Upper lobe of right lung (tissue), 1 donor: Measurements from ENCODE around the gene PLS1. TPM values are rescaled to one million over a fixed set of nuclear protein-coding genes. Genes with fewer than 3 reads are reported as not detected.
"Not testable (repeated sequence)": the region's sequence is repeated elsewhere in the genome, so short reads cannot be mapped to it uniquely, and the experiment has no call there.

Source experiments
- ATAC-seq: fragments of 200-7000 bp; cut with Tn5 transposase; one replicate; pipeline ENCODE4 v1.9.1; 2020; ENCODE audit warnings: mild to moderate bottlenecking, moderate library complexity
- DNase-seq: peaks from one replicate; pipeline ENCODE4 v3.0.0-alpha.2; 2020
- H3K27ac ChIP-seq: fragments of 200-600 bp; one replicate; pipeline ENCODE4 v1.8.0; 2022
- H3K27me3 ChIP-seq: fragments of 200-600 bp; one replicate; pipeline ENCODE4 v1.8.0; 2022; ENCODE audit warnings: mild to moderate bottlenecking
- H3K36me3 ChIP-seq: fragments of 200-600 bp; one replicate; pipeline ENCODE4 v1.8.0; 2022
- H3K4me1 ChIP-seq: fragments of 200-600 bp; one replicate; pipeline ENCODE4 v1.8.0; 2022
- H3K4me3 ChIP-seq: fragments of 200-600 bp; one replicate; pipeline ENCODE4 v1.8.0; 2022; ENCODE audit warnings: mild to moderate bottlenecking
- H3K9me3 ChIP-seq: fragments of 200-600 bp; one replicate; pipeline ENCODE4 v1.8.0; 2022
- intact Hi-C: fragments of 100-400 bp; cut with DNase I; formaldehyde crosslinking; loops from one replicate; pipeline ENCODE4 v1.11.0; 2022
- total RNA-seq: library from RNA; stranded (reverse); fragmentation: NEBNext Ultra II Directional; extraction: Animal tissue kit (Norgen Biotek cat#: 25700); gene quantifications from one replicate; pipeline ENCODE4 v1.2.1, GENCODE V29; 2021
- TF ChIP-seq, protein P1 (sequence below): fragments of 200-600 bp; IDR thresholded peaks from one replicate; pipeline ENCODE4 v1.8.0; 2022; ENCODE audit warnings: antibody characterized with exemption
- donor health status: DM: no; HTN: yes; CAD: no; lungs with severe emphysema.

The PLS1 gene
- total RNA-seq, 1 donor from 2014 or later: 26.0 TPM

GRCh38 chr3:142588703-142589102 is 7.5 kb upstream of the PLS1 start:
- H3K27me3 ChIP-seq: peaks cover 6% of the 10 kb centered on the region
- TF ChIP-seq, protein P1, sequence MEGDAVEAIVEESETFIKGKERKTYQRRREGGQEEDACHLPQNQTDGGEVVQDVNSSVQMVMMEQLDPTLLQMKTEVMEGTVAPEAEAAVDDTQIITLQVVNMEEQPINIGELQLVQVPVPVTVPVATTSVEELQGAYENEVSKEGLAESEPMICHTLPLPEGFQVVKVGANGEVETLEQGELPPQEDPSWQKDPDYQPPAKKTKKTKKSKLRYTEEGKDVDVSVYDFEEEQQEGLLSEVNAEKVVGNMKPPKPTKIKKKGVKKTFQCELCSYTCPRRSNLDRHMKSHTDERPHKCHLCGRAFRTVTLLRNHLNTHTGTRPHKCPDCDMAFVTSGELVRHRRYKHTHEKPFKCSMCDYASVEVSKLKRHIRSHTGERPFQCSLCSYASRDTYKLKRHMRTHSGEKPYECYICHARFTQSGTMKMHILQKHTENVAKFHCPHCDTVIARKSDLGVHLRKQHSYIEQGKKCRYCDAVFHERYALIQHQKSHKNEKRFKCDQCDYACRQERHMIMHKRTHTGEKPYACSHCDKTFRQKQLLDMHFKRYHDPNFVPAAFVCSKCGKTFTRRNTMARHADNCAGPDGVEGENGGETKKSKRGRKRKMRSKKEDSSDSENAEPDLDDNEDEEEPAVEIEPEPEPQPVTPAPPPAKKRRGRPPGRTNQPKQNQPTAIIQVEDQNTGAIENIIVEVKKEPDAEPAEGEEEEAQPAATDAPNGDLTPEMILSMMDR: no peak
- H3K36me3 ChIP-seq: no peaks in the 10 kb centered on the region
- H3K9me3 ChIP-seq: no peaks in the 10 kb centered on the region
- no peak for DNase-seq
- intact Hi-C loops: loop anchor here (10.0 kb wide), 1 partner anchor 396 kb away; no protein-coding TSS in a partner anchor
- ATAC-seq: no peak
- H3K4me3 ChIP-seq: no peak overlapping the region
- no peaks in the 10 kb centered on the region for H3K4me1 ChIP-seq
- H3K27ac ChIP-seq: no peak overlapping the region

DNA sequence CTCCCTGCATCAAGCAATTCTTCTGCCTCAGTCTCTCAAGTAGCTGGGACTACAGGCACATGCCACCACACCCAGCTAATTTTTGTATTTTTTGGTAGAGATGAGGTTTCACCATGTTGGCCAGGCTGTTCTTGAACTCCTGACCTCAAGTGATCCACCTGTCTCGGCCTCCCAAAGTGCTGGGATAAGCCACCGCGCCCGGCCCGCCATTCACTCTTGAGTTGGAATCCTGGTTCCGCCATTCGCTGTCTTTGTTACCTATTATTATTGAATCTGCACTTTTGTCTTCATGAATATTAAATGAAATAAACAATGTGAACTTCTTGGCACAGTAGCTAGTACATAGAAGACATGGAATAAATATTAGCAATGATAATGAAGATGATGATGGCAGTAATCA is 3.9 kb upstream of the PLS1 start:
- intact Hi-C loops: not testable (repeated sequence)

GRCh38 chr3:142595141-142595540 is 1.1 kb upstream of the PLS1 start:
- no peak for ATAC-seq
- intact Hi-C loops: no loop called here
- H3K27ac ChIP-seq: peak overlapping the region; percentile 79

More for the DNA sequence above, 3.9 kb upstream of the PLS1 start:
- not testable (repeated sequence) for DNase-seq, H3K27me3 ChIP-seq, H3K4me1 ChIP-seq, ATAC-seq, H3K27ac ChIP-seq, H3K36me3 ChIP-seq, H3K4me3 ChIP-seq, H3K9me3 ChIP-seq

GRCh38 chr3:142595581-142595950 is 627 bp upstream of the PLS1 start:
- intact Hi-C loops: no loop called here
- Histone ChIP-seq H3K4me1 (no peaks in the 10 kb centered on the region), H3K9me3 (no peaks in the 10 kb centered on the region), H3K4me3 (peak overlapping the region; percentile 69), H3K27ac (peak overlapping the region; percentile 79), H3K27me3 (no peaks in the 10 kb centered on the region), H3K36me3 (no peaks in the 10 kb centered on the region)
- ATAC-seq (peak; percentile 72), DNase-seq (no peak)
- TF ChIP-seq, protein P1: no peak

More at GRCh38 chr3:142595141-142595540, 1.1 kb upstream of the PLS1 start:
- Histone ChIP-seq H3K9me3 (no peaks in the 10 kb centered on the region), H3K4me3 (peak overlapping the region; percentile 69), H3K27me3 (no peaks in the 10 kb centered on the region), H3K36me3 (no peaks in the 10 kb centered on the region), H3K4me1 (no peaks in the 10 kb centered on the region)
- TF ChIP-seq, protein P1: no peak
- DNase-seq: no peak

DNA sequence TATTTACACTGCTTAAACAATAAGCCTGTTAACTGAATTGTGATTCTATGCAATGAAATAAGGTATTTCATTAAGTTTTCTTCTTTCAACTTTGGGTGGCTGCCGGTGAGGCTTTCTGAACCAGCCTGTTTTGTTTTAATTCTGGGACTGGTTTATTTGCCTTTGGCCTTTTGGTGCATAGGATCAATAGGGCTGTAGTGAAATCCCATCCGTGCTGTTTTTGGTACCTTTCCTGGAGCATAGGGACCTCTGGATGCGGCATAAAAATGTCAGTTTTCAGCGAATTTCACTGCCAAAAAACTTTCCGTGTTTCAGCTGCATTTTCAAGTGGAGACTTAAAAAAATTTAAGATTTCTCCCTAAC is 514 bp downstream of the PLS1 start:
- no peak for DNase-seq
- ATAC-seq: no peak
- peak overlapping the region; percentile 69 for H3K4me3 ChIP-seq
- TF ChIP-seq, protein P1: no peak
- H3K36me3 ChIP-seq: no peaks in the 10 kb centered on the region
- intact Hi-C loops: no loop called here
- H3K27me3 ChIP-seq: no peaks in the 10 kb centered on the region
- H3K4me1 ChIP-seq: no peaks in the 10 kb centered on the region
- peak overlapping the region; percentile 79 for H3K27ac ChIP-seq
- H3K9me3 ChIP-seq: no peaks in the 10 kb centered on the region

GRCh38 chr3:142597906-142598305 is 1.7 kb downstream of the PLS1 start:
- DNase-seq (no peak), ATAC-seq (no peak)
- Histone ChIP-seq H3K4me1 (no peaks in the 10 kb centered on the region), H3K36me3 (no peaks in the 10 kb centered on the region), H3K27ac (no peak overlapping the region), H3K9me3 (no peaks in the 10 kb centered on the region), H3K27me3 (no peaks in the 10 kb centered on the region), H3K4me3 (peak overlapping the region; percentile 2)
- intact Hi-C loops: no loop called here
- TF ChIP-seq, protein P1: no peak
